Measurements from ENCODE around the gene PECR. TPM values are rescaled to one million over a fixed set of nuclear protein-coding genes. Genes with fewer than 3 reads are reported as not detected.

PECR gene
- total and polyA plus RNA-seq, 2 of the 4 experiments (the other 2 are of a cell fraction): 11.4 to 17.7 TPM

GRCh38 chr2:216039918-216040317 is 41.7 kb downstream of the PECR start:
- ChIA-PET CTCF (interaction anchor here (1.0 kb wide), 1 partner anchor 17 kb away, joined by 4 read pairs; no protein-coding TSS in a partner anchor), POLR2A (ENCODE audit: unreplicated experiment) (no interaction called here)
- no CpG with 5 or more reads among the region's 3 CpGs for WGBS, 2 experiments (ENCODE audit: extremely low coverage in 2 of 2, insufficient read length in 1 of 2)

More at GRCh38 chr2:216039918-216040317, 41.7 kb downstream of the PECR start:
- intact Hi-C loops (cut with micrococcal nuclease) (loop anchor here (10.0 kb wide), 1 partner anchor 625 kb away; no protein-coding TSS in a partner anchor), dilution Hi-C loops (cut with HindIII; ENCODE audit: low sequenced_read_pairs, unreplicated experiment) (no loop called here), in situ Hi-C loops (cut with MboI; ENCODE audit: low sequenced_read_pairs) (no loop called here)
- no peak overlapping the region for H2BK20ac ChIP-seq (ENCODE audit: low read depth, low read length)
- H3K27me3 ChIP-seq (ENCODE audit: control insufficient read depth, insufficient read depth, low read length): no peaks in the 10 kb centered on the region
- H4K5ac ChIP-seq (ENCODE audit: low read depth, low read length): no peak overlapping the region
- H3K4me3 ChIP-seq (ENCODE audit: insufficient read depth, low read depth, low read length): no peak overlapping the region
- no peaks in the 10 kb centered on the region for H3K9me3 ChIP-seq (ENCODE audit: control insufficient read depth, insufficient read depth, low read length)
- no peak overlapping the region for H2AK5ac ChIP-seq (ENCODE audit: low read depth, low read length)
- no peak overlapping the region for H2AFZ ChIP-seq (replicated peaks; ENCODE audit: low read length, poor library complexity)
- H3K79me1 ChIP-seq (ENCODE audit: low read depth in 1 of 2, low read length in 2 of 2): no peaks in the 10 kb centered on the region
- H3K9ac ChIP-seq (ENCODE audit: low read depth, low read length): no peak overlapping the region
- H2BK15ac ChIP-seq (ENCODE audit: low read depth, low read length): no peak overlapping the region
- no peak overlapping the region for H3K56ac ChIP-seq (ENCODE audit: extremely low read depth, insufficient read depth, low read length)
- no peak overlapping the region for H3K23ac ChIP-seq (ENCODE audit: low read depth, low read length)
- H2BK5ac ChIP-seq (ENCODE audit: low read depth, low read length, poor library complexity, severe bottlenecking): no peak overlapping the region
- H3K4me1 ChIP-seq (ENCODE audit: control insufficient read depth, insufficient read depth, low read length): no peaks in the 10 kb centered on the region
- H2AK9ac ChIP-seq (replicated peaks; ENCODE audit: low read depth, low read length, poor library complexity): no peak overlapping the region
- H2BK120ac ChIP-seq (ENCODE audit: low read depth, low read length): no peak overlapping the region
- ATAC-seq (ENCODE audit: low read depth) (no peak), DNase-seq (no peak)
- H3K14ac ChIP-seq (replicated peaks; ENCODE audit: low read depth, low read length): no peak overlapping the region
- H3K4ac ChIP-seq (ENCODE audit: low read depth, low read length): no peak overlapping the region
- no peak overlapping the region for H3K18ac ChIP-seq (ENCODE audit: low read depth, low read length)
- no peaks in the 10 kb centered on the region for H4K20me1 ChIP-seq (ENCODE audit: insufficient read depth, low read length)
- H3K36me3 ChIP-seq (ENCODE audit: control insufficient read depth, insufficient read depth, low read length): no peaks in the 10 kb centered on the region
- H4K91ac ChIP-seq (ENCODE audit: insufficient read depth, low read depth, low read length): no peak overlapping the region
- TF ChIP-seq RAD21 (IDR thresholded peaks at IDR 0.05; ENCODE audit: low read length) (no peak), POLR2A (IDR thresholded peaks at IDR 0.05; ENCODE audit: low read depth, low read length) (no peak), RCOR1 (IDR thresholded peaks at IDR 0.05; ENCODE audit: insufficient replicate concordance, low read length) (no peak), MXI1 (IDR thresholded peaks at IDR 0.05; ENCODE audit: borderline replicate concordance, low read depth, low read length) (no peak), SMC3 (IDR thresholded peaks at IDR 0.05; ENCODE audit: low read depth, low read length) (no peak), ELK1 (IDR thresholded peaks at IDR 0.05; ENCODE audit: borderline replicate concordance, low read depth, low read length) (no peak), RFX5 (IDR thresholded peaks at IDR 0.05; ENCODE audit: low read depth, low read length) (no peak), NFE2L2 (IDR thresholded peaks at IDR 0.05; ENCODE audit: low read depth, low read length) (no peak), BHLHE40 (IDR thresholded peaks at IDR 0.05; ENCODE audit: low read depth, low read length) (no peak), MAFK (IDR thresholded peaks at IDR 0.05; ENCODE audit: low read depth, low read length) (no peak)
- H3K27ac ChIP-seq (ENCODE audit: insufficient read depth, low read length): no peak overlapping the region
- H4K8ac ChIP-seq (ENCODE audit: low read depth in 2 of 2, low read length in 2 of 2): no peak overlapping the region
- no TSS peak for BruUV-seq (replicated peaks)
- no peak overlapping the region for H3K4me2 ChIP-seq (ENCODE audit: low read depth, low read length)
- H3K9me1 ChIP-seq (ENCODE audit: insufficient read depth, low read length): no peaks in the 10 kb centered on the region

Measured in IMR-90 (cell line).